CD4-positive, alpha-beta T cell treated with Interleukin-17A for 4 hours (primary cell): ENCODE data around the gene ZC3H18.
A peak's percentile ranks its signal among the peaks of the same experiment; 100 is the strongest.

Source experiments
- DNase-seq: peaks from one replicate; pipeline ENCODE4 v3.0.0-alpha.2; 2020; ENCODE audit warnings: mixed read lengths

ZC3H18 gene

DNA sequence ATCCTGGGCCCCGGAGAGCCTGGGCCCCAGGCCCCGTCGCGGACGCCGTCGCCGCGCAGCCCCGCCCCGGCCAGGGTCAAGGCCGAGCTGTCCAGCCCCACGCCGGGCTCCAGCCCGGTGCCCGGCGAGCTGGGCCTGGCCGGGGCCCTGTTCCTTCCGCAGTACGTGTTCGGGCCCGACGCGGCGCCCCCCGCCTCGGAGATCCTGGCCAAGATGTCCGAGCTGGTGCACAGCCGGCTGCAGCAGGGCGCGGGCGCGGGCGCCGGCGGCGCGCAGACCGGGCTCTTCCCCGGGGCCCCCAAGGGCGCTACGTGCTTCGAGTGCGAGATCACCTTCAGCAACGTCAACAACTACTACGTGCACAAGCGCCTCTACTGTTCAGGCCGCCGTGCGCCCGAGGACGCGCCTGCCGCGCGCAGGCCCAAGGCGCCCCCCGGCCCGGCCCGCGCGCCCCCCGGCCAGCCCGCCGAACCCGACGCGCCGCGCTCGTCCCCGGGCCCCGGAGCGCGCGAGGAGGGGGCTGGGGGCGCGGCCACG lies 36.8 kb upstream of the ZC3H18 start:
- no peak for DNase-seq

- peak; percentile 85 for DNase-seq
Observed at GRCh38 chr16:88533932-88534637, 36.1 kb upstream of the ZC3H18 start.

- peak; percentile 47 for DNase-seq
Observed at GRCh38 chr16:88534638-88535190, 35.5 kb upstream of the ZC3H18 start.

DNA sequence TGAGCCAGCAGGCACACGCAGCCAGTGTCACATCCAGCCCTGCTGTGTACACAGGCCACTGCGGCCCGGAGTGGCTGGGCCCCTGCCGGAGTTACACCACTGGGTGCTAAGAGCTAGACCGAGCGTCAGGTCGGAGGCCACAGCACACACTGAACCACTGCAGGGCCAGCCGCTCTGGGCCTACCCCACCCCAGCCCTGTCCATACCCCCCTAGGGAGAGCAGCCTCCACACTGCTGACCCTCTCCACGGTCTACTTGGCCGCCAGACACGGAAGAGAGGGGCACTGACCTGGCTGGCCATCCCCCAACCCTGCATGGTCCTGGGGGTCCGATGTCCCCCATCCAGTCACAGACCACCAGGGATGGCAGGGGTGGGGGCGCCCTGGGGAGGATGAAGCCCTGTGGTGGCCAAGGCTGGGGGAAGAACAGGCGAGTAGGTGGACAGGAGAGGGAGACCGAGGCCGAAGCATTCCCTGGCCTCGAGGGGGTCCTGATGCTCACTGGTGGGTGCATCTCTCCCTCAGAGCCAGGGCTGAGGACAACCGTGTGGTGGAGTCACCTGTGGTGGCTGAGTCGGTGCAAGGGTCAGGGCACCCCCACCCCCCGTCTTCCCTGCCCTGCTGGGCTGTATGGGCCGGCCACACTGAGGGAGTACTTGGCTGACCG lies 34.9 kb upstream of the ZC3H18 start:
- DNase-seq = no peak

DNA sequence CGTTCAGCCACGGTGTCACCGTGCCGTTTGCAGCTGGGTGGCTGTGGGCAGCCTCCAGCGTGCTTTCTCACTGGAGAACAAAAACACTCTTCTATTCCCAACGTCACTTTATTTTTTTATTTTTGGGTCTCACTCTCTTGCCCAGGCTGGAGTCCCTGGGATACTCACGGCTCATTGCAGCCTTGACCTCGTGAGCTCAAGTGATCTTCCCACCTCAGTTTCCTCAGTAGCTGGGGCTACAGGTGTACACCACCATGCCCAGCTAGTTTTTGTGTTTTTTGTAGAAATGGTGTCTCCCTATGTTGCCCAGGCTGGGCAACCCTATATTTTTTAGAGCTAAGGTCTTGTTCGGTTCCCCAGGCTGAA lies 34.4 kb upstream of the ZC3H18 start:
- DNase-seq = no peak

DNA sequence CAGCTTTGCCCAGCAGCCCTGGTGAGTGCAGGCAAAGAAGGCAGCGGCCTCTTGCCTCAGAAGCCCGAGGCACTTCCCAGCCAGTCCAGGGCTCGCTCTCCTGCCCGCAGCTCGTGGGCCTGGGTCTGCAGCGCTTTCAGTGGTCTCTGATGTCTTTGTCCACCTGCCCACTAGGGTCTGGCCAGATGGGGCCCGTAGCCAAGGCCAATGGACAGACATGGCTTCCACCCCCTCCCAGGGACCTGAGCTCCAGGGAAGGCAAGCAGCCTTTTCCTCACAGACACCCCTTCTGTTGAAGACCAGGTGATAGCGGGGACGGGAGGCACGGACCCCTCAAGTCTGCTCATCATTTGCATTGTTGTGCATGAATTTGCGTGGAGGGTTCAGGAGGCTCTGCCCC lies 33.7 kb upstream of the ZC3H18 start:
- no peak for DNase-seq

GRCh38 chr16:88536971-88537751 lies 33.0 kb upstream of the ZC3H18 start:
- DNase-seq = no peak

DNA sequence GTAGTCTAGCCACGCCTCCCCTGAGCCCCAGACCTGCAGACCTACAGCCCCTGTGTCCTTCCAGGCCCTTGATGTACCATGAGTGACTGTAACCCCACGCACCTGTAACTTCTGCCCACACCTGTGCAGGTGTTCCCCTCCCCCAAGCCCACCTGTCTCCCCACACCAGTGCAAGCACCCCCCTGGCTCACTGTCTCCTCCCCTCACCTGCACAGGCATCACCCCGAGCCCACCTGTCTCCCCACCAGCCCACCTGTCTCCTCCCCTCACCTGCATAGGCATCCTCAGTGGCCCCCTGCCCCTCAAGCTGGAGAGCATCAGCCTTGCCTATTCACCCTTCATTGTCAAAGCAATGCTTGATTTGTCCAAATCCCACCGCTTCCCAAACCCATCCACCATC lies 32.3 kb upstream of the ZC3H18 start:
- no peak for DNase-seq

GRCh38 chr16:88538366-88539060 lies 31.7 kb upstream of the ZC3H18 start:
- DNase-seq = no peak

DNA sequence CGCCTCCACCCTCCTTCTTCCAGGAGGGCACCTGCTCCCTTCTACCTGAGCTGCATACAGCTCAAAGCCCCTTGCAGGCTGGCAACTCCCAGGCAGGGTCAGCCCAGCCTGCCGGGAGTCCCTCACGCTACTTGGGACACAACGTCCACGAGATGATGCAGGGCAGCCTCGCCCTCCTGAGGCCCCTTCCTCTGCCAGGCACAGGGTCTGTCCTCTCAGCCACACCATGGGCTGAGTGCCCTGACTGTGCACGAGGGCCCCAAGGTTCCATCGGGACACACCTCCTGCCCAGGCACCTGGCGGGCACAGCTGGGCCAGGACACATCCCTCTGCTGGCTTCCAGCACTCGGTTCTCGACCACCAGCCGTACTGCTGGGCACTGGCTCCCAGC lies 30.9 kb upstream of the ZC3H18 start:
- DNase-seq = no peak

DNA sequence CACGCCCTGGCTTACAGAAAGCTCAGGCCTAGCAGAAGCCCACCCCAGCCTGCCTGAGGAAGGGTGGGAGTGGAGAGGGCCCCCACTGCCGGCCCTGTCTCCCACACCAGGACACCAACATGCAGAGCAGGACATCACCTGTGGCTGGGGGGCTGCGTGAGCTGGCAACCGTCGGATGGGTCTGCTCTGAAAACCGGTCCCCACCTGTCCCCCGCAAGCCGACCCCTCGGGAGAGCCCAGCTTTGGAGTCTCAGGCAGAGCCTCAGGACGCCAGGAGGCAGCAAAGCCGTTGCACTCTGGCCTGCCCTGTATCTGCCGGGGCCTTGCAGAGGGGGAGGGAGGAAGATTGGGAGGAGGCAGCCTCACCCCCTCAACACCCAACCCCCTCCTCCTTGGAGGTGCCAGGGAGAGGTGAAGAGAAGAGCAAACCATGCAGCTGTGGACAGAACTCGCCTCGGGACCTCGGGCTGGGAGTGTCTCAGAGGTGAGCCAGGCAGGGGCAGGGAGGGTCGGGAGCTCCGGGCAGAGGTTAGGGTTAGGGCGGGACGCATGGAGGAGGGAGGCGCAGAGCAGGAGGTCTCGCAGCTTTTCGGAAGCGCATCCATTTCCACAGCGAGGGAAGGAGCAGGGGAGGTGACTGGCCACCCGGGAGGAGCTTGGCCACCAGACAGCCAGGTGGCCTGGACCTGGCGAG lies 30.4 kb upstream of the ZC3H18 start:
- no peak for DNase-seq

GRCh38 chr16:88540346-88540977 lies 29.7 kb upstream of the ZC3H18 start:
- DNase-seq = no peak

DNA sequence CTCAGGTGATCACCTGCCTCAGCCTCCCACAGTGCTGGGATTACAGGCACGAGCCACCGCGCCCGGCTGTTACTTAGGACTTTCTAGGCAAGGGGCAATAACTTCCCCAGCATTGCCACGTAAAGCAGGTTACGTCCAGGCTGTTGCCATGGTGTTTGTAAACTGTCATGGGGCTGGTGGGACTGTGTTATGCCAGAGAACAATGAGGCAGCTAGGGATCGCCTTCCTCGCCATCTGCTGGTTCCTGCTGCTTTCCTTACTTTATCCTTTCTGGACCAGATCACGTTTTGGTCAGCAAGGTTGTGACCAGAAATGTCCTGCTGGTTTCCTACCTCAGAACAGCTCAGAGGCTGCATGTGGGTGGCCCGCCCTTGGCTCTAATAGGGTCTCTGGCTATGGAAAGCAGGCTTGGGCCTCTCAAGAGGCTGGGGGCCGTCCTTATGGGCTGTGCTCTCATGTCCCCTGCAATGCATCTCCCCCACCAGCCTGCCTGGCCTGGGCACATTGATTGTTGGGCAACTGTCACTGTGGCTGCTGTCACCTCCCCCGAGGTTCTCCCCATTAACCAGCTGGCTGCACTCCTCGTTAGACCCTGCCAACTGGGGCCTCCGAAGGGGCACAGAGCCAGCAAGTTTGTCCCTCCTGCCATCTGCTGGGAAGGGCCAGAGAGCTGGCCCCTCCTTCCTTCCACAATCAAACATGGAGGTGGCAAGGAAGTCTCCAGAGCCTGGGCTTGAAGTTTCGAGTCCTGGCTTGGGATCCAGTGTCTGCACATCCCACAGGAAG lies 28.2 kb upstream of the ZC3H18 start:
- no peak for DNase-seq

- DNase-seq = no peak
Observed at GRCh38 chr16:88543230-88543813, 26.9 kb upstream of the ZC3H18 start.

- DNase-seq = no peak
Observed at GRCh38 chr16:88545781-88546180, 24.4 kb upstream of the ZC3H18 start.

GRCh38 chr16:88548131-88548874 lies 21.9 kb upstream of the ZC3H18 start:
- DNase-seq = no peak

DNA sequence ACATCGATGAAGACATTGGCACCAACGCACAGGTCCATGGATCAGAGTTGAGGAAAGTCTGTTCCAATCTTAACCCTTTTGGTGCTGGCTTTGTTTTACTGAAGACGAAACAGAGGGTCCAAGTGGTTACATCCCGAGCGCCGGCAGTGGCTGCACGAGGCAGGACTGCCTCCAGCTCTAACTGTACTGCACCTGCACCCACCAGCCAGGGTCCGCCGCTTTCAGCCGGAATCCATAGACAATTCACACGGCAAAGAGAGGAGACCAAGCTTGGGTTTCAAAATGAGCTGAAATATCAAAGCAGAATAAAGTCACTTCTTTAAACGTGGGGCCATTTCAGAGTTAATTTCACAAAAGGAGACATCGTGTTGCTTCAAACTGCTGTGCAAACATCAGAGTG lies 21.2 kb upstream of the ZC3H18 start:
- DNase-seq = no peak

DNA sequence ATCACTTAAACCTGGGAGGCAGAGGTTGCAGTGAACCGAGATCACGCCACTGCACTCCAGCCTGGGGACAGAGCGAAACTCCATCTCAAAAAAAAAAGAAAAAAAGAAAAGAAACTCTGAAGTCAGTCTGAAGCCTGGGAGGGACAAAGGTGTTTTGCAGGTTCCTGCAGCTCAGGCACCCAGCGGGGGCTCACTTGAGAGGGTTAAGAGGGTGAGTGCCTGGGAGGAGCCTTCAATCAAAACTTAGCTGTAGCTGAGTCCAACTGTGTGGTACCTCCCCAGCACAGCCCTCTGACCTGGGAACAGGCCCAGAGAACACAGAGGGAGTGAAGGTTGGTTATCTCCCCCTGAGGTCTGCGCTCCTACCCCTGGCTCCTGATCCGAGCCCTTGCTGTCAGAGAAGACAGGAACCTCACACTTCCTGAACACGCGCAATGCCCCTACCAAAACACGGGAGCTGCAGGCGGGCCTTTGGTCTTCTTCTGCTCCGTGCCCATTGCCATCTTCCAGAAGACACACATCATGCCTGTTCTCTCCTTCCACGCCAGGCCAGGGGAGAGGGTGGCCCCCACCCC lies 20.4 kb upstream of the ZC3H18 start:
- DNase-seq = peak; percentile 36

- DNase-seq = peak; percentile 53
Observed at GRCh38 chr16:88550246-88550661, 19.9 kb upstream of the ZC3H18 start.
